ENCODE results near the gene GRID1. TPM values are rescaled to one million over a fixed set of nuclear protein-coding genes. Genes with fewer than 3 reads are reported as not detected.

GRID1 gene
- total and polyA plus RNA-seq, 7 experiments from 2014 or later, result not detected

GRCh38 chr10:86023931-86024280 lies 342.7 kb downstream of the GRID1 start:
- intact Hi-C loops (cut with micrococcal nuclease), result no loop called here

GRCh38 chr10:86023336-86023735 lies 343.3 kb downstream of the GRID1 start:
- H3K27ac ChIP-seq (ENCODE audit: low read depth, low read length), result no peak overlapping the region
- Mint-ChIP-seq H3K9me3 (no peaks in the 10 kb centered on the region), H3K27ac (no peak overlapping the region), H3K4me1 (peaks cover 0 to 2% (median 0%) of the 10 kb centered on the region in 7 donors), H3K27me3 (peaks cover 0 to 10% (median 2%) of the 10 kb centered on the region in 5 donors), H3K36me3 (no peaks in the 10 kb centered on the region), H3K4me3 (no peak overlapping the region)
- ChIA-PET CTCF (no interaction called here), POLR2A (no interaction called here)
- ATAC-seq, result no peak
- no peaks in the 10 kb centered on the region for H3K9me3 ChIP-seq (ENCODE audit: control insufficient read depth in 2 of 3, low read length in 3 of 3)
- no peaks in the 10 kb centered on the region for H3K4me1 ChIP-seq (ENCODE audit: control insufficient read depth in 2 of 2, insufficient read depth in 2 of 2, low read length in 2 of 2)
- no peak overlapping the region for H3K4me3 ChIP-seq (ENCODE audit: low read length)
- intact Hi-C loops (cut with micrococcal nuclease), result no loop called here
- no peaks in the 10 kb centered on the region for H3K36me3 ChIP-seq (ENCODE audit: control insufficient read depth in 2 of 3, insufficient read depth in 3 of 3, low read length in 3 of 3)
- no peak for DNase-seq
- no peaks in the 10 kb centered on the region for H3K27me3 ChIP-seq (ENCODE audit: control insufficient read depth in 2 of 2, insufficient read depth in 2 of 2, low read length in 2 of 2)

More at GRCh38 chr10:86023931-86024280, 342.7 kb downstream of the GRID1 start:
- POLR2A ChIA-PET, result no interaction called here
- Histone ChIP-seq H3K27ac (ENCODE audit: low read depth, low read length) (no peak overlapping the region), H3K9me3 (ENCODE audit: control insufficient read depth in 2 of 3, low read length in 3 of 3) (no peaks in the 10 kb centered on the region), H3K4me1 (ENCODE audit: control insufficient read depth in 2 of 2, insufficient read depth in 2 of 2, low read length in 2 of 2) (no peaks in the 10 kb centered on the region), H3K27me3 (ENCODE audit: control insufficient read depth in 2 of 2, insufficient read depth in 2 of 2, low read length in 2 of 2) (no peaks in the 10 kb centered on the region), H3K4me3 (ENCODE audit: low read length) (no peak overlapping the region), H3K36me3 (ENCODE audit: control insufficient read depth in 2 of 3, insufficient read depth in 3 of 3, low read length in 3 of 3) (no peaks in the 10 kb centered on the region)
- CTCF ChIA-PET, result no interaction called here
- DNase-seq, result no peak
- no peaks in the 10 kb centered on the region for H3K9me3 Mint-ChIP-seq
- no peak overlapping the region for H3K27ac Mint-ChIP-seq
- peaks cover 0 to 10% (median 2%) of the 10 kb centered on the region in 5 donors for H3K27me3 Mint-ChIP-seq
- peaks cover 0 to 2% (median 0%) of the 10 kb centered on the region in 7 donors for H3K4me1 Mint-ChIP-seq
- H3K4me3 Mint-ChIP-seq, result no peak overlapping the region
- no peaks in the 10 kb centered on the region for H3K36me3 Mint-ChIP-seq
- no peak for ATAC-seq

DNA sequence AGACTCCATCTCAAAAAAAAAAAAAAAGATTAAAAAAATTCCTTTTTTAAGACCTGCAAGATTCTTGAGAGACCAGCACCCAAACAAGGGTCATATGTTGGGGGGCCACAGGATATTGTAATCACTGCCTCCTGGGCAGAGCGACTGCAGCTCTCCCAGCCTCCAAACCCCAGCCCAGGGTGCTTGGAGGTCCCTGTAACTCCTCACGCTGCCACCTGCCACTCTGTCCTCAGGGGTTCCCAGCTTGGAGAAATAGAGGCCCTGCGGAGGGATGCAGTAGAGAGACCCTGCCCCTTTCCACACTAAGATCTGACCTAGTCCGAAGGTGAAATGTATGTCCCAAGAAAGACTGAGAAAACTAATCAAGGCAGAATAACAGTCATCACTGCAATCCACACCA lies 343.7 kb downstream of the GRID1 start:
- Mint-ChIP-seq H3K4me3 (no peak overlapping the region), H3K27ac (no peak overlapping the region), H3K36me3 (no peaks in the 10 kb centered on the region), H3K9me3 (no peaks in the 10 kb centered on the region), H3K27me3 (peaks cover 0 to 10% (median 0%) of the 10 kb centered on the region in 5 donors), H3K4me1 (peaks cover 0 to 2% (median 0%) of the 10 kb centered on the region in 7 donors)
- ATAC-seq (no peak), DNase-seq (no peak)
- POLR2A ChIA-PET, result no interaction called here
- Histone ChIP-seq H3K36me3 (ENCODE audit: control insufficient read depth in 2 of 3, insufficient read depth in 3 of 3, low read length in 3 of 3) (no peaks in the 10 kb centered on the region), H3K27me3 (ENCODE audit: control insufficient read depth in 2 of 2, insufficient read depth in 2 of 2, low read length in 2 of 2) (no peaks in the 10 kb centered on the region), H3K4me1 (ENCODE audit: control insufficient read depth in 2 of 2, insufficient read depth in 2 of 2, low read length in 2 of 2) (no peaks in the 10 kb centered on the region), H3K27ac (ENCODE audit: low read depth, low read length) (no peak overlapping the region), H3K4me3 (ENCODE audit: low read length) (no peak overlapping the region), H3K9me3 (ENCODE audit: control insufficient read depth in 2 of 3, low read length in 3 of 3) (no peaks in the 10 kb centered on the region)
- intact Hi-C loops (cut with micrococcal nuclease), result no loop called here
- CTCF ChIA-PET, result no interaction called here

DNA sequence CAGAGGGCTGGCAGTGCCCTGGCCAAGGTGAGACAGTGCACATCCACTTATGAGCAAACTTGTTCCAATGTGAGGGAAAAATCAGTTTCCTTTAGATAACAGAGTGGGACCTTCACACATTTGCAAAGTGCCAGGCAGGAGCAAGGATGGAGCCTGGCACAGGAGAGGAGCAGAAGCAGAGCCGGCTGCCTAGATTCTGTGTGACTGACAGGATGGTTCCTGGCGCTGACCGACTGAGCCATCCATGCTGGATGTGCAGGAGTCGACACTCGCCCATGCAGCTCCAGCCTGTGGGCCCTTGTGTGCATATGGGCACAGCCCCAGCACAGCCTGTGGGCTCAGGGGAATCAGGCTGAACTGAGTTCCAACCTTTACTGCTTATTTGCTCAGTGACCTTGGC lies 346.5 kb downstream of the GRID1 start:
- H3K9me3 ChIP-seq (ENCODE audit: control insufficient read depth in 2 of 3, low read length in 3 of 3), result no peaks in the 10 kb centered on the region
- DNase-seq (no peak), ATAC-seq (no peak)
- H3K27ac Mint-ChIP-seq, result no peak overlapping the region
- ChIA-PET POLR2A (no interaction called here), CTCF (no interaction called here)
- no peaks in the 10 kb centered on the region for H3K4me1 ChIP-seq (ENCODE audit: control insufficient read depth in 2 of 2, insufficient read depth in 2 of 2, low read length in 2 of 2)
- no peaks in the 10 kb centered on the region for H3K9me3 Mint-ChIP-seq
- no peaks in the 10 kb centered on the region for H3K27me3 ChIP-seq (ENCODE audit: control insufficient read depth in 2 of 2, insufficient read depth in 2 of 2, low read length in 2 of 2)
- no peak overlapping the region for H3K4me3 Mint-ChIP-seq
- H3K4me1 Mint-ChIP-seq, result peaks cover 0 to 4% (median 0%) of the 10 kb centered on the region in 7 donors
- peaks cover 0 to 8% (median 2%) of the 10 kb centered on the region in 5 donors for H3K27me3 Mint-ChIP-seq
- intact Hi-C loops (cut with micrococcal nuclease), result no loop called here
- no peak overlapping the region for H3K27ac ChIP-seq (ENCODE audit: low read depth, low read length)
- no peaks in the 10 kb centered on the region for H3K36me3 Mint-ChIP-seq
- H3K4me3 ChIP-seq (ENCODE audit: low read length), result no peak overlapping the region
- no peaks in the 10 kb centered on the region for H3K36me3 ChIP-seq (ENCODE audit: control insufficient read depth in 2 of 3, insufficient read depth in 3 of 3, low read length in 3 of 3)

GRCh38 chr10:86019141-86019540 lies 347.5 kb downstream of the GRID1 start:
- Mint-ChIP-seq H3K4me1 (peaks cover 0 to 4% (median 0%) of the 10 kb centered on the region in 7 donors), H3K36me3 (no peaks in the 10 kb centered on the region), H3K27ac (no peak overlapping the region), H3K9me3 (no peaks in the 10 kb centered on the region), H3K4me3 (no peak overlapping the region), H3K27me3 (peaks cover 0 to 8% (median 2%) of the 10 kb centered on the region in 5 donors)
- CTCF ChIA-PET, result no interaction called here
- Histone ChIP-seq H3K36me3 (ENCODE audit: control insufficient read depth in 2 of 3, insufficient read depth in 3 of 3, low read length in 3 of 3) (no peaks in the 10 kb centered on the region), H3K4me3 (ENCODE audit: low read length) (no peak overlapping the region), H3K9me3 (ENCODE audit: control insufficient read depth in 2 of 3, low read length in 3 of 3) (no peaks in the 10 kb centered on the region), H3K27ac (ENCODE audit: low read depth, low read length) (no peak overlapping the region), H3K27me3 (ENCODE audit: control insufficient read depth in 2 of 2, insufficient read depth in 2 of 2, low read length in 2 of 2) (no peaks in the 10 kb centered on the region), H3K4me1 (ENCODE audit: control insufficient read depth in 2 of 2, insufficient read depth in 2 of 2, low read length in 2 of 2) (no peaks in the 10 kb centered on the region)
- intact Hi-C loops (cut with micrococcal nuclease), result no loop called here
- ATAC-seq (no peak), DNase-seq (no peak)
- POLR2A ChIA-PET, result no interaction called here

DNA sequence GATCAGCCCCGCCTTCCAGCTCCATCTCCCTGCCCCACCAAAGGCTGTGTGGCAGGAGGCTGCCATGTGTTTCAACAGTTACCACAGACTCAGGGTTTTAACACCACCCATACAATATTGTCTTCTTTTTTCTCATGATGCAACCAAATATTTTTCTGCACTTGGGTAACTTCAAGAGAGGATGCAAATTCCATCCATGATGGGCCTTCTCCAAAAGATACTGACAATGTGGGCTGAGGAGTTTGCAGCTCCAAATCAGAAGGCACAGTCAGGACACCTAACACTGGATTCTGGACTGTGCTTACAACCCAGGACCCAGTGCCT lies 347.9 kb downstream of the GRID1 start:
- H3K27ac ChIP-seq (ENCODE audit: low read depth, low read length), result no peak overlapping the region
- H3K9me3 ChIP-seq (ENCODE audit: control insufficient read depth in 2 of 3, low read length in 3 of 3), result no peaks in the 10 kb centered on the region
- ChIA-PET CTCF (no interaction called here), POLR2A (no interaction called here)
- intact Hi-C loops (cut with micrococcal nuclease), result no loop called here
- H3K9me3 Mint-ChIP-seq, result no peaks in the 10 kb centered on the region
- H3K27me3 Mint-ChIP-seq, result peaks cover 0 to 8% (median 2%) of the 10 kb centered on the region in 5 donors
- no peak overlapping the region for H3K27ac Mint-ChIP-seq
- H3K27me3 ChIP-seq (ENCODE audit: control insufficient read depth in 2 of 2, insufficient read depth in 2 of 2, low read length in 2 of 2), result no peaks in the 10 kb centered on the region
- H3K36me3 ChIP-seq (ENCODE audit: control insufficient read depth in 2 of 3, insufficient read depth in 3 of 3, low read length in 3 of 3), result no peaks in the 10 kb centered on the region
- ATAC-seq (no peak), DNase-seq (no peak)
- H3K4me3 Mint-ChIP-seq, result no peak overlapping the region
- no peak overlapping the region for H3K4me3 ChIP-seq (ENCODE audit: low read length)
- H3K4me1 Mint-ChIP-seq, result peaks cover 0 to 4% (median 0%) of the 10 kb centered on the region in 7 donors
- H3K4me1 ChIP-seq (ENCODE audit: control insufficient read depth in 2 of 2, insufficient read depth in 2 of 2, low read length in 2 of 2), result no peaks in the 10 kb centered on the region
- H3K36me3 Mint-ChIP-seq, result no peaks in the 10 kb centered on the region

DNA sequence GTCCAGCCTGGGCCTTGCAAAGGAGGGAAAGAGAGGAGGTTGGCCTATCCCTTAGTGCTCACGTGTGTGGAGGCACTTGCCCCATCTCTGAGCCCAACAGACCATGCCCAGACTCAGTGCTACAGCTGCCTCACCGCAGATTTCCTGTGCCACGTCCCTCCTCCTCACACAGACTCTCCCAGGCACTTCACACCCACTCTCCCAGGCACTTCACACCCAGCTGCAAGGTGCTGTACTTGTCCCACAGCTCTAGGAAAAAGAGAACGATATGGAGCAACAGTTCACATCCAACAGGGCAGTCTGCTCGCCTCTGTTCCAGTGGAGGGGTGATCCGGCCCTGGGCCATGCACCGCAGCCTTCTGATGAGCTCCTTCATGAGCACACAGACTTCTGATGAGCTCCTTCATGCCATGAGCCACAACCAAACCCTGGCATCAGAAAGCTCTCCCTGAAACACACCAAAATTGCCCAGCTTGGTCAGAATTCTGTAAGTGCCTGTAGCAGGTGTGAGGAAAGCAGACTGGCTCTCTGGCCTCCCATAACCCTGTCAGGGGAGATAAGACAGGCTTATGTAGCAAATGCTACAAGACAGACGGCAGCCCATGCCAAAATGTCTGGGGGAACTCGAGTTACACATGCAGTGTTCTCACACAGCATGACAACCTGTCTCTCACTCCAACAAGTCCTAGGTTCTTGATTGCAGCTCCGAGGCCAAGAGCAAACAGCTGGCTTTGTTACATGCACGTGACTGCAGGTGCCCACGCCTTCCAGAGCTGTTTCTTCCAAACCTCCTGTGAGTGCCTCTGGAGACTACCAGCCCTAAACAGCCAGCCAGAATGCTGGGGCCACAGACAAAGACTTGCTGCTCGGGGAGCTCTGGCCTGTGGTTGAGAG lies 348.5 kb downstream of the GRID1 start:
- Histone ChIP-seq H3K9me3 (ENCODE audit: control insufficient read depth in 2 of 3, low read length in 3 of 3) (no peaks in the 10 kb centered on the region), H3K4me3 (ENCODE audit: low read length) (no peak overlapping the region), H3K27ac (ENCODE audit: low read depth, low read length) (no peak overlapping the region), H3K4me1 (ENCODE audit: control insufficient read depth in 2 of 2, insufficient read depth in 2 of 2, low read length in 2 of 2) (no peaks in the 10 kb centered on the region), H3K27me3 (ENCODE audit: control insufficient read depth in 2 of 2, insufficient read depth in 2 of 2, low read length in 2 of 2) (no peaks in the 10 kb centered on the region), H3K36me3 (ENCODE audit: control insufficient read depth in 2 of 3, insufficient read depth in 3 of 3, low read length in 3 of 3) (no peaks in the 10 kb centered on the region)
- peaks cover 0 to 4% (median 0%) of the 10 kb centered on the region in 7 donors for H3K4me1 Mint-ChIP-seq
- H3K27me3 Mint-ChIP-seq, result peaks cover 0 to 5% (median 4%) of the 10 kb centered on the region in 5 donors
- ChIA-PET POLR2A (no interaction called here), CTCF (no interaction called here)
- intact Hi-C loops (cut with micrococcal nuclease), result no loop called here
- no peak for DNase-seq
- no peak for ATAC-seq
- no peak overlapping the region for H3K4me3 Mint-ChIP-seq
- H3K27ac Mint-ChIP-seq, result no peak overlapping the region
- no peaks in the 10 kb centered on the region for H3K9me3 Mint-ChIP-seq
- H3K36me3 Mint-ChIP-seq, result no peaks in the 10 kb centered on the region
